B cell (primary cell): ENCODE results near the gene PGK1.

Experiments
- CTCF ChIP-seq: fragments of 200-600 bp; IDR thresholded peaks from one replicate; pipeline ENCODE4 v1.8.0; 2022; ENCODE audit warnings: antibody characterized with exemption, mild to moderate bottlenecking
- EZH2 ChIP-seq: IDR thresholded peaks from 2 replicates; pipeline ENCODE4 v1.6.1; 2012; ENCODE audit warnings: borderline replicate concordance, low read depth, mild to moderate bottlenecking, moderate library complexity, low read length; ENCODE audit not compliant: insufficient read depth, poor library complexity, severe bottlenecking

GRCh38 chrX:78103001-78103622 lies 936 bp upstream of the PGK1 start:
- TF ChIP-seq EZH2 (no peak), CTCF (no peak)
